ENCODE data around the gene PPA1.
A peak's percentile ranks its signal among the peaks of the same experiment; 100 is the strongest.

The PPA1 gene

GRCh38 chr10:70158113-70158512, 75.1 kb downstream of the PPA1 start:
- no peak for TF ChIP-seq POLR2A (IDR thresholded peaks at IDR 0.05; ENCODE audit: low read depth, low read length)
- DNase-seq (ENCODE audit: insufficient read length, low spot score) (no peak), FAIRE-seq (peak; percentile 23)

DNA sequence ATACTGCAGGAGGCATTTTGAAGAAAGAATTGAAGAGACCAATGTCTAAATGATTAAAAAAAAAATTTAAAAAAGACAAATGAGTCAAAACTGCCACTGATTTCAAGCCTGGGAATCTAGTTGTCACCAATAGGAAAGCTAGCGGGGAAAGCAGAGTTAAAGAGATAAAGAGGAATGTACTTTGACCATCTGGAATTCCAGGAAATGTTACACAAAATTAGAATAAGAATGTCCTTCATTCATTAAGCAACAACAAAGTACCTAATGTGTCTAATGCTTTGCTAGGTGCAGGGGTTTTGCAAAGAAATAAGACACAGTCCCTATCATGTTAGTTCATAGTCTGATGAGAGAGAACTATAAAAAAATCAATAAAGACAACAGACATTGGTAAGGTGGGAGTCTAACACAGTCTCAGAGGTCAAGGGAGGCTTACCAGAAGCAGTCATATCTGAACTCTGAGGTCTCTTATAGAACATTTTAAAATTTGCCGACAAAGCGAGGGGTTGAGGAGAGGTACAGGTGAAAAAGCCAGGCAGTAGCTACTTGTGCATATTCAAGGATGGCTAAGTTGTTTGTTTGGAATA, 77.9 kb downstream of the PPA1 start:
- no peak for DNase-seq (ENCODE audit: insufficient read length, low spot score)
- TF ChIP-seq POLR2A (IDR thresholded peaks at IDR 0.05; ENCODE audit: low read depth, low read length): no peak
- FAIRE-seq: peak; percentile 61

Data from H54 (cell line).